Activated CD8-positive, alpha-beta memory T cell treated with anti-CD3 and anti-CD28 coated beads, Interleukin-2, amount 50 U/mL, for 24 hours (primary cell): ENCODE results near the gene TNIK.
"Not testable (repeated sequence)": the region's sequence is repeated elsewhere in the genome, so short reads cannot be mapped to it uniquely, and the experiment has no call there.

Experiments
- DNase-seq: peaks from one replicate; pipeline ENCODE4 v3.0.0-alpha.2; 2020; ENCODE audit errors: extremely low read depth

The TNIK gene

DNA sequence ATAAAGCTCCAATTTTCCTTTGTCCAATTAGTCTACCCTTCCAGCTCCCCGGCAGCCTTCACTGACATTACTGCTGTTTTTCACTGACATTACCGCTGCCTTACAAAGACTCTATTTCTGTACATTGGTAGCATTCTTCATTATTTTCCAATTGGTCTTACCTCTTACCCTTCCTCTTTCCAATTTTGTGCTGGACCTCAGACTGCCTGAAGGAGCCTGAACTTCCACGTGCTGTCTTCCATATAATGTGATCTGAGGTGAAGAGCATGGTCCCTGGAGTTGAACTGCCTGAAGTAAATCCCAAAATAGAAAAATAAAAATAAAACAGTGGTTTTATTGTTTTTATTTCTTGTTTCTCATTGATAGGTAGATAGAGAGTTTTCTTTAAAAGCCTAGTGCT is 9.2 kb upstream of the TNIK start:
- DNase-seq: no peak

DNA sequence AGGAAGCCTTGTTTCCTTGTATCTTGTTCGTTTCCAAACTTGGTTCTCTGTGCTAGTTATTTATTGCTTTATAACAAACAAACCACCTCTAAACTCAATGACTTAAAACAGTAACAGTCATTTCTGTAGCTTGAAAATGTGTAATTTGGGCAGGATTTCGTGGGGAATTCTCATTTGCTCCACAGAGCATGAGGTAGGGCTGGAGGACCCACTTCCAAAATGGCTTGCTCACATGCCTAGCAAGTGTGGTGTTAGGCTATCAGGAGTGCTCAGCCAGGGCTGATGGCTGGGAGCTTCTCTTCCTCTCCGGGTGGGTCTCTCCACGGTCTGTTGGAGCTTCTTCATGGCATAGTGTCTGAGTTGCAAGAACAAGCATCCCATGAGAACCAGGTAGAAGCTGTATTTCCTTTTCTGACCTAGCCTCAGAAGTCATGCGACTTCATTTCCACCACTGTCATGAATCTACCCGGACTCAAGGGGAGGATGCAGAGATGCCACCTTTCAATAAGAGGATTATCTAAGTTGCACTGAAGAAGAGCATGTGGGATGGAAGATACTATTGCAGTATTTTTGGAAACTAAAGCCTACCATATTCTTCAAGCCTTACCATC is 8.2 kb upstream of the TNIK start:
- no peak for DNase-seq

DNA sequence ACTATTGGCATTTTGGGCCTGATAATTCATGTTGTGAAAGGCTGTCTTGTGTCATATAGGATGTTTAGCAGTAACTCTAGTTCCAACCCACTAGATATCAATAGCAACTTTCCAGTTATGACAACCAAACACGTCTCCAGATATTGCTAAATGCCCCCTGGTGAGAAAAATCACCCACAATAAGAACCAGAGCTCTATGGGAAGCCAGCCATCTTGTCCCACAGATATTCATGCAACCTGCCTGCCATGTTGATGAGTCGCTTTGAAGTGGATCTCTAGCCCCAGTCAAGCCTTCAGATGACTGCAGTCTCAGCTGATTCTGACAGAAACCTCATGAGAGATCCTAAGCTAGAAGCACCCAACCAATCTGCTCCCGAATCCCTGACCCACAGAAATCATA is 5.6 kb upstream of the TNIK start:
- DNase-seq: no peak

DNA sequence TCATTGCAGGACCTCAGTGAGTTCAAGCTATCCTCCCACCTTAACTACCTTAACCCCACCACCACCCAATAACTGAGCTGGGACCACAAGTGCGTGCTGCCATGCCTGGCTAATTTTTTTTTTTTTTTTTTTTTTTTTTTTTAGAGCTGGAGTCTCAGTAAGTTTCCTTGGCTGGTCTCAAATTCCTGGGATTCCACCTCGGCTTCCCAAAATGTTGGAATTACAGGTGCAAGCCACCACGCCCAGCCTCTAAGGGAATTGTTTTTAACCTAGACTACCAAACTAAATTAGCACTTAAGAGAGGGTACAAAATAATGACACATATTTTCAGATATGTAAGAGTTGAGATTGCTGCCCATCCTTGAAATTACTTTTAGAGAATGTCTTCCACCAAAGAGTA is 4.3 kb upstream of the TNIK start:
- no peak for DNase-seq

DNA sequence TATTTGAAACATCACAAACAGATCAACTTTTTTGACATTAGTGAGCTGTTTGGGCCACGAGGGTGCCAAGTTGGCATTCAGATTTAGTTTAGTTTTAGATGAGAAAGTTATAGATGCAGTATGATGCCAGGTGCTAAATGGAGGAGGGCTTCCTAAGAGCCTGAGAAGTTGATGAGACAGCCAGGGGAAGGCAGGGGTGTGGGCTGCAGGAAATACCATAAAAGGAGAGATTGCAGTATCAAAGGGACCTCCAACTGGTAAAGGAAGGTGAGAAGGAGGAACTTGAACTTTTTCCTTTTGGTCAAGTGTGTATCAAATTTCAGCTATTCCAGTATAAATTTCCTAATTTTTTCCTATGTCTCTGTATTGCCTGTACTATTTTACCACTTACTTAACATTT is 2.0 kb upstream of the TNIK start:
- DNase-seq: no peak

DNA sequence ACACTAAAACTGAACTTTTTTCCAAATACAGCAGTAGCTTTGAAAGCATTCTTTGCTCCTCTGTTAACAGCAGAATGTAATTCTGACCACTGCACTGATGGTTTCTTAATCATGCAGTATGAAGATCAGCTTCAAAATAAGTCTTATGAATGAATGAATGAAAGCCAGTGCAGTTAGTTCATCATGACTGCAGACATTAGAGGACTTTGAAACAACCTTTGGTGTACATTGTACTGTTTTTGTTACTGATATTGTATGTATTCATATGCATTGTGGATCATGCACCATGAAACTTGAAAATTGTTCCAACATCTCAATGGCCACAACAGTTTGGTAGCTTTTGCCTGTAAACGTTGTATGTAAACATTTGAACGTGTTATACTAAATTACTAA is 1.3 kb upstream of the TNIK start:
- no peak for DNase-seq

DNA sequence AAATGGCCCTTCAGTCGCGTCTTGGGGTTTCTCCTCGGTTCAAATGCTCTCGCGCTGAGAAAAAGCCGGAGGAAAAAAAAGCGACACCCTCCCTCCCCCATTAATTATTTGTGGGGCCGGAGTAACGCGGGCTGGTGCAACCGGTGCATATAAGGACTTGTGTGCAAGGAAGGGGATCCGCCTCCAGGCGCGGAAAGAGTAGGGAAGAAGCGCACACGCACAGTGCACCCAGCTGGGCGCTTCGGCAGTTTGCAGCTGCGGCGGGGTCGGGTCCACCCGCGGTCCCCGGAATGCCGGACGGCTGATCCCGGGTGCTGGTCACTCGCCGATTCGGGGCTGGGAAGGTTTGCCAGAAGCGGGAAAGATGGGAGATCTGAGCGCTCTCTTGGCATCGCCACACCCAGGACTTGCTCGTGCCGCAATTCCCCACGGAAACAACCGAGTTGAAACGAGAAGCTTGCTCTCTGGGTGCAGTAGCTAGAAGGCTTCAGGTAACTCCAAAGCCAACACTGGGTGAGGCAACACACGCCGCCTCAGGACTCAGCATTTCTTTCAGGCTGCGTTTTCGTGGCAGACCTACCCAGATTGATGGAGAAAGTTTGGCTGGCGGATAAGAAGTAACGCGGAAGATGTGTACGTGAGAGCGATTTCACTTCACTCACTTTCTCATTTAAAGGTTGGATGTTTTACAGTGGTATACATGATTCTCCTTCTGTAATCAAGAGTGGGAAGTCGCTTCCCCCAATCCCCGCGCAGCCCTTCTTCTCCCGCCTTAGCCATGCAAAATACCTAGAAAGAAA is 720 bp upstream of the TNIK start:
- DNase-seq: no peak

DNA sequence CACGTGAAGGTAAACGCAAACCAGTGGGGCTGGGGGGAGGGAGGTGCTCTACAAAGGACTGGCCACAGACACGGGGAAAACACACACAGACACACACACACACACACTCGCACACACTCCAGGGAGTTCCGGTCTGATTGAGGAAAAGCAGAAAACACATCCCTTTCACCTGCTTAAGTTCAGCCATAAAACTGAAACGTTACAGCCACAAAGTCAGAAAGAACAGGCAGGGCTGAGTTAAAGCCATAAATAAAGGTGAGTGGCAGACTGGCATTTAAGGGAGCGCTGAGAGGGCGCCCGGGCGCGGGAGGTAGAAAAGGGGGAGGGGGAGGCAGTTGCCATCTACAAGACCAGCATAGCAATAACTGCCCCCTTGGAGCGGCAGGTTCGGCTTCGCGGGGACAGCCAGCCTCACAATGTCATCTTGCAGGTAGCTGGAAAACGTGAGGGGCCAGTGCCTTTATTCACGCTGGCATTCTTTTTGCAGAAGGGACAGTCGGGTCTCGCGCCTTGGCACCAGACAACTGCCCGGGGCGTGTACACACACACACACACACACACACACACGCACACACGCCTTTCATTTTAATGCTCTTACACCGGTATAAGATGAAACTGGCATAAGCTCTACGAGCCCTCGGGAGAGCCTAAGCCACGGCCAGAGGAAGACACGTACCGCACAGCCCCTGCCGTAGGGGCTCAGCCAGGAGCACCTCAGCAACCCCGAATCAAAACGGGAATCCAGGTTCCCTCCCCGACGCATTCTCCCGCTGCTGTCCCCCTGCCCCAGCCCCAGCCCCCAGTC is 866 bp downstream of the TNIK start:
- no peak for DNase-seq

DNA sequence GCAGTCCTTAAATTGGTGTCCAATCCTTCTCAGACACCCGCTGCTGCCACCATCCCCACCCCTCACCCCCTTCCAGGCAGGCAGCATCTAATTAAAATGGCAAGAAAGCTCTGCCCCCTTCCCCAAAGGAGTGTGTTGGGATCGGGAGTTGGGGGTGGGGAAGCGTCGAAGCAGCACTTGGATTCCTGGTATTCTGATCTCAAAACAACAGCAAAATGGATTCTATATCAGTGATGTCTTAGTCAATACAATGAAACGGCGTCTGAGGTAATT is 1.4 kb downstream of the TNIK start:
- DNase-seq: no peak

DNA sequence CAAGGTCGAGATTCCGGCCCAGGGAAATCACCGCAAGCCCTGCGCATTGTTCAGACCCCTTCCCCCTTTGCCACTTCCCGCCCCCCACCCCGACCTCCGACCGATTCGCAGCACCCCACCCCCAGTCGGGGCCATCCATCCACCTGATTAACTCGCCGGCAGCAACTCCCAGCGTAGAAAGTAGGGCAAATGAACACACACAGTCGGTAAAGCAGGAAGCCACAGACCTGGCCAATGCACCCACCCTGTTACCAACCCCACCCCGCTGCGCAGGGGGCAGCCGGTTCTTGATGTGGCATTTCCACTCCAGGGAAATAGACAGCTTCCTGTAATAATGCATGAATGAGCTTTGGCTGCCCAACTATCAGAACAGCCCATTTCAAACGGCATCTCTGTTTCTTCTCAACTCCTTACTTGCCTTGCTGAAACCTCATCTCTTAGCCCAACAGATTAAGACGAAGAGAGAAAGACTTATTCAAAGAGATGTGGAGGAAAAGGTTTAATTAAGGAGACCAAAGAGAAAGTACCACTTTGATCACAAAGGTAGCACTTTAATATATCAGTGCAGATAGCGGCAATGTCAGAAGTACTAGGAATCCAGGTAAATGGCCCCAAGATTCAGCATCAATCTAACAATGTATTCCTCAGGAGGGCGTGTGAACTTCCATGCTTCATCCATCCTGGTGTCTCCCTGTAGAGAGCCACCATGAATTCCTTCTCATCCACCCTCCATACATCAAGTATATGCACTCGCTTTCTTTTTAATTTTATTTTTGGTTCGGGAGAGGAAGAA is 1.9 kb downstream of the TNIK start:
- DNase-seq: no peak

DNA sequence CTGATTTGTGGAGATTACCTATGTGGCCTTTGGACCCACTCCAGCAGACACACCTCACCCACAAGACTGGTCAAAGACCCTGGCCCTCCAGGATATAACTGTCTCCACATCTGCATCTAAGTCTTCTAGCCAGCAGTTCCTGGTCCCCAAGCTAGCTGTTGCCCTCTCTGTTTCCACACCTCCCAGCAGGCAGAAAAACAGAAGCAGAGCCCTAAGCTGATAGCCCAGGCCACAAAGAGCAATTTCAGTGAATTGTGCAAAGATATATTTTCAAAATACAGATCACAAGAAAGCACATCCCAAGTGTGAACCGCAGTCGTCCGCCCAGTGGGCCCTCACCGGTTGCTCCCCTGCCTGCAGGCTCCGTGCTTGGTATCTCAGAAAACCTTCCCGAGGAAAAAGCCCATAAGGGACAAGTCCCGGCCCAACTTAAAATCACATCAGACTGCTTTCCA is 2.6 kb downstream of the TNIK start:
- no peak for DNase-seq

DNA sequence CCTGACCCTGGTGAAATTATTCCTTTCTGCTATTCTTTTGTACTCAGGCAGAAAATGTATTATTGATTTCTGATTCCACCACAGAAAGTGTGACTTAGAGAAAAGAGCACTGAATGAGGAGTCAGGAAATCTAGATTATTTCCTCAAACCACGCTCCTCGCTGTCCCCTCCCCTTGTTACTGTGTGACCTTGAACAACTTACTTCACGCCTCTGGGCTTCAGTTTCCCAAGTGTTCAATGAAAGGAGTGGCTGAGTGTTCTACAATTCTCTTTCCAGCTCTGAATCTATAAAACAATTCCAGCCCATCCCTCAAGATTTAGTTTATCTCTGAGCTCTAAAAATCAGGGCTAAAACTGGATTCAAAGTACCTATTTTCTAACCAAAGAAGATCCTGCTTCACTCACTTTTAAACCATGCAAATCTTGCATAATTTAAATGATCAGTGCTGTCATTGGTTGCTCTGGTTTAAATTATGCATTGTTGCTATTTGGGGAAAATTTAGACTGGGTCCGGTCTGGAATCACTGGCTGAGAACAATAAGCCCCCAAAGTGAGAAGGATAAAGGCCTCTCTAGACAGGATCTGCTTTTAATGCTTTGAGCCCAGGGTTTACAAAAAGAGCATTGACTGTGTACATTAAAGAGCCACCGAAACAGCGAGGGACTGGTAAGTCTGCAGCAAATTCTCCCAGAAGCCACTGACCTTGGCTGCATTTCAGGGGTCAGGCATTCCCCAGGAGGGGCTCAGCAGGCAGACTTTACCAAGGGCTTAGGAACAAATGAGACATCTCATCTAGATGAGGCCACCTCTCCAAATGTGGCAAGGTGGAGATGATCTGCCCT is 3.2 kb downstream of the TNIK start:
- DNase-seq: no peak

DNA sequence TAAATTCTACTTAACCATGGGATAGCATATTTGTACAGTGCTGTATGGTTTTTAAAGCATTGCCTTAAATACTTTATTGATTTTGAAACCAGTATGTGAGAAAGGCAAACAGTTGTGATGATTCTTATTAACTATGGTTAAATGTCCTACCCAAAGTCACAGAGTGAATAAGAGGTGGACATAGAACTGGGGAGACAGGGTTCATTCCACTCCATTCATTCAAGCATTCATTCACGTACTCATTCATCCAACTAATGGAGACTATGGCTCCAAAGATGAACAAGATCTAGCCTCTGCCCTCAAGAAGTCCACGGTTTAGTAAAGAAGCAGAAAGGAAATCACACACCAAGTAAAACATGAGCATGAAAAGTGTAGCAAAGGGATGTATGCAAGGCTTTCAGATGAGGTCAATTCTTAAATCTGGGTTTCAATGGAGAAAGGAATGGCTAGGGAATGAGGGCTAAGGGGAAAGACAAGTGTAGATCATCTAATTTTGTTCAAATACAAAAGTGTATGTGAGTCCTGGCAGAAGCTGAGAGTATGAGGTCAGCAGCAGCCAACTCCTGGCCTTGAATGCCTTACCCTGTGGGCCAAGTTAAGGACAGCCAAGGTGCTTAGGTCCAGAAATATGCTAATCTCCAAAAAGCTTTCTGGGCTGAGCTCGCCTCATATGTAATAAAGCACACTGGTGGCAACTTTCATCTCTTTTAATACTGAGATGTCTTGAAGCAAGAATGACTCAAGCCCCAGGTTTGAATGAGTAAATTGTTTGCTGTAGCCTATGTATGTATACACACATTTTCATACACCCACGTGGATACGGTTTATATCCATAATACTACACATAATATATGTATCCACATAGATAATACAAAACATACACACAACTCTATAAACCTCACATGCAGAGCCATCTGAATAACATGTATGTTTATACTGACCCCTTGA is 4.3 kb downstream of the TNIK start:
- DNase-seq: no peak

DNA sequence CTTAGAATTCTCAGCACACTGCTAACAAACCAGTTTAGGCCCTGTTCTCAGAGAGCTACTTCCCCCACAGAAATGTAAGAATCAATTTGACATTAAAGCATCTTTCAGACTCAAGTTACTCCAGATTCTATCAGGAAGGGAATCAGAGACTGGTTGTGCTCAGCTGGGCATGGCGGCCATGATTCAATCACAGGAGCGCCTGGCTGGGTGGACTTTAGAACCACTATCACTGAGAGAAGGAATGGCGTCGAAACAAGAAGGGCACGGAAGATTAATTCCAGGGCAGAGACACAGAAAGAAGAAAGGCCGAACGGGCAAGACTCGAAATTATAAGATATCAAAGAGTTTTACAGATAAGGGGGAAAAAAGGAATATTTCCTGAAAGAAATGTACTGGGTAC is 6.2 kb downstream of the TNIK start:
- no peak for DNase-seq

DNA sequence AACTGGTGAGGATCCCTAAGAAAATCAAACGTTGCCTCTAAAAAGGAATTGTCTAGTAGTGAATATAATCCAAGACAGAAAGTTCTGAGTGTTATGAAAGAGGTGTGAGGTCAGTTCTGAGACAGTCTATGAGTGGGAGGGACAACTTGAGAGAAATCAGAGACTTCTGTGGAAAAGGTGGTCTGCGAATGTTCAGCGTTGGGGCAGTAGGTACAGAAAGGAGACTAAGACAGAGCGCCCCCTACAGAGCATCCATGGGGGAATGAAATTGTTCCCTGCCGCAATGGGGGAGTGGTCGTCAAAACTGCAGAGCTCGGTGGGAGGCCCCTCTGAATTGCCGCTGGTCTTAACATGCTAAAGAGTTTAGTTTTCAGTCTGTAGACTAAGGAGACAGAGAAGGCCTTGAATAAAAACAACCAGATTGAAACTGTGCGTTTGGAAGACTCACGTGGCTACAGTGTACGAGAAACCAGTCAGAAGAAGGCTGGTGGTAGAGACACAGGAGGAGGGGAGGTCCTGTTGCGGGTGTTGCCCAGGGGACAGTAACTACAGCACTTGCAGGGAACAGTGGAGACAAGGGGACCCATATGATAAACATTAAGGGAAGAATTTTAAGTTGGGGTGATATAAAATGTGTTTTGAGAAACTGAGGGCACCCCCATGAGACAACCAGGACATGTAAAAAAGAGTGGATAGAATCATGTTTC is 6.9 kb downstream of the TNIK start:
- no peak for DNase-seq

DNA sequence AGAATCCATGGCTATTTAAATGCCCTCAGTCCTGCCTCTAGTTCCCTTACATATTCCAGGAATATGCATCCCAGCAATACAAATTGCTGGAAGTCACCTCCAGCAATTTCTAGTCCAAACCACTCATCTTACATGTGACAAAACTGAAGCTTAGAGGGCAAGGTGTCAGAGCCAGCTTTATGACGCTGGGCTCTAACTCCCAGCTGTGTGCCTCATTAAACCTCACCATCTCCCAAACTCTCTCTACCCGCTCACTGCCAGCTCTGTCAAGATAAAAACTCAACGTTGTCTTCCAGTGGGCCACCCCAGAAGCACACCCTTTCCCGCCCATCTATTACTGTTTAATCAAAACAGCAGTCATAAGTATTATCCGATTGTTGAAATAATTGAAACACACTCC is 7.9 kb downstream of the TNIK start:
- DNase-seq: no peak

DNA sequence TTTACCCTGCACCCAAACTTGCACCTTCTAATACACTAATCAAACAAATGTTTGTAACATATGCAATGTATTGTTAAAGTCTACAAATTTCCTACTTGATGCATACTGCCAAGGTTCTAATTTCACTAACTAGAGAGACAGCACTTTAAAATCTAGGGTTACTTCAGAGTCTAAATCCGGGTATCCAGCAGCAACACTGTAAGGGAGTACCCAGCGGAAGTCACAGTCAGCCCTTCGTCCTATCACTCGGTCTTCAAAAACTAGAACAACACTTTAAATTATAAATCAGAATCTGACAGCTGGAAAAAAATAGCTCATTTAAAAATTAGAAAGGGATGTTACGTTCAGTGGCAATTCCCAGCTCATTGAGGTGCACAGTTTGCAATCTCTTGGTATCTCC is 8.3 kb downstream of the TNIK start:
- no peak for DNase-seq

DNA sequence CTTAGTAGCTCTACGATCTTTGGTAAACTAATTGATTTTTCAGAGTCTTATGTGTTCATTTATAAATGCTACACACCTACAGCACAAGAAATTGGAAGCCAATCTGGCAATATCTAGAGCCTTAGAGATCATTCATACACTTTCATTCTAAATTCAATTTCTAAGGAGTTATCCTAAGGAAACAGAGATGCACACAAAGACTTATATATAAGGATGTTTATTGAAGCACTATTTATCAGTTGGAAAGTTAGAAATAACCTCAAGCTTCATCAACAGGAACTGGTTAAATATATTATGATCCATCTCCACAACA is 12.7 kb downstream of the TNIK start:
- not testable (repeated sequence) for DNase-seq

DNA sequence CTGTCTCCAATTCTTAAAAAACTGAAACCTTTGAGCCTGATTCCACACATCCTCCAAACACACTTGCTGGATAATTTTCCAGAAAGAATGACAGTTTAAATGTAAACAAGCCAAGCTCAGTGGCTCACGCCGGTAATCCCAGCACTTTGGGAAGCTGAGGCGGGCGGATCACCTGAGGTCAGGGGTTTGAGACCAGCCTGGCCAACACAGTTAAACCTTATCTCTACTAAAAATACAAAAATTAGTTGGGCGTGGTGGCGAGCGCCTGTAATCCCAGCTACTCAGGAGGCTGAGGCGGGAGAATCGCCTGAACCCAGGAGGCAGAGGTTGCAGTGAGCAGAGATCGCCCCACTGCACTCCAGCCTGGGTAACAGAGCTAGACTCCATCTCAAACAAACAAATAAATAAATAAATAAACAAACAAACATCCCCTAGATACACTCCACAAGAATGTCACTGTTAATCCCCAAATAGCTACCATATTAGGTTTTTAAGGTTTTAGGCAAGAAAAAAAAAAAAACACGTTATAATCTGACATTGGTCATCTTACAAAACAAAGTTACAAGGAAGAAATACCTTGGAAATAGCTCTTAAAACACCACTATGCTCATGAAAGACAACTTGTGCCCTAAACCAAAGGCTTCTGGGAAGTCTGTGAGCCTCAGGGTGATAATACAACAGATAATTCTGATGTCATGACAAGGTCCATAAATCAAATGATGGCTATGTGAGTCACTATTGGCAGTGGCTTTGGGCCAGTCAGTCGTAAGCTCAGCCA is 13.2 kb downstream of the TNIK start:
- DNase-seq: no peak
